Immature natural killer cell (primary cell): ENCODE results near the gene SSH3. TPM values are rescaled to one million over a fixed set of nuclear protein-coding genes. Genes with fewer than 3 reads are reported as not detected.

Experiments used
- DNase-seq, 3 donors: peaks; one replicate each; pipeline ENCODE4 v3.0.0; 2022; ENCODE audit warnings: mixed read lengths in 1 of 3
- H3K27ac Mint-ChIP-seq, 6 donors: one replicate each; pipeline ENCODE4 v1.8.0; 2020; ENCODE audit warnings: mixed read lengths in 6 of 6, mild to moderate bottlenecking in 5 of 6, inconsistent platforms in 4 of 6, moderate library complexity in 3 of 6
- H3K27me3 Mint-ChIP-seq, 3 donors: one replicate each; pipeline ENCODE4 v1.8.0; 2020 to 2021; ENCODE audit warnings: low read depth in 3 of 3, mild to moderate bottlenecking in 3 of 3, mixed read lengths in 3 of 3, moderate library complexity in 3 of 3, inconsistent platforms in 1 of 3
- H3K36me3 Mint-ChIP-seq, 3 donors: one replicate each; pipeline ENCODE4 v1.8.0; 2020; ENCODE audit warnings: mixed read lengths in 3 of 3, inconsistent platforms in 2 of 3, mild to moderate bottlenecking in 2 of 3
- H3K4me1 Mint-ChIP-seq, 2 donors: one replicate each; pipeline ENCODE4 v1.8.0; 2020; ENCODE audit warnings: inconsistent platforms in 2 of 2, mild to moderate bottlenecking in 2 of 2, mixed read lengths in 2 of 2, moderate library complexity in 1 of 2
- H3K4me3 Mint-ChIP-seq, 5 donors: one replicate each; pipeline ENCODE4 v1.8.0; 2020; ENCODE audit warnings: mild to moderate bottlenecking in 5 of 5, mixed read lengths in 5 of 5, inconsistent platforms in 3 of 5, moderate library complexity in 3 of 5
- H3K9me3 Mint-ChIP-seq, 6 donors: one replicate each; pipeline ENCODE4 v1.8.0; 2020; ENCODE audit warnings: mild to moderate bottlenecking in 6 of 6, mixed read lengths in 6 of 6, inconsistent platforms in 4 of 6, moderate library complexity in 3 of 6
- polyA plus RNA-seq, 3 donors: library from polyadenylated mRNA; unstranded; fragments of 300-500 nt; fragmentation: Illumina TruSeq; gene quantifications; one replicate each; pipeline ENCODE4 v1.2.3, GENCODE V29; 2021

The SSH3 gene
- polyA plus RNA-seq, 3 donors from 2014 or later, result 1.1 to 4.8 (median 2.3) TPM

DNA sequence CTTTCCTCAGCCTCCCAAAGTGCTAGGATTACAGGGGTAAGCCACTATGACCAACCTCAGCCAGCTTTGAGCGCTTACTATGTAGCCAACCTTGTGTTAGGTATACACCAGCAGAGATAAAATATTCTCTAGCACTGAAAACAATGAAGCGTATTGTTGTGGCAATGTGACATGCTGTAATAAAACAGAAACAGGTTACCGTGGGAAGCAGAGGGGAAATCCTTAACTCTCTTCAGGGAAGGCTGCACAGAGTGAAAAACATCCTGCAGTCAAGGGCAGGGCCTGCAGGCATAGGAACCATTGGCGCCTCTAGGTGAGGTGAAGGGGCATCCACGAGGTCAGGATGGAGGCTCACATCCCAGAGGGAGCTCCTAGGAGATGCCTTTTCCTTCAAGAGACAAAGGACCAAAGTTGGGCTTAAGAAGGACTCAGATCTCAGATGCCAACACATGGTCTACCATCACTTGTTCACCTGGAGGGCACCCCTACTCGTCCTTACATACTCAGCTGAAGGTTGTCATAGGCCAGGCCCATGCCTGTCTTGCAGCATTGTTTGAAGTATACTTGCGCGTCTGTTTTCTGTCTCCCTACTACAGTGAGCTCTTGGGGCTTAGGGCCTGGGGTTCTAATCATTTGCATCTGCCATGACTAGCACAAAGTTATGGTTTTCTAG is 42.1 kb downstream of the SSH3 start:
- no peak for DNase-seq
- no peaks in the 10 kb centered on the region for H3K9me3 Mint-ChIP-seq
- H3K4me1 Mint-ChIP-seq, result peaks cover 0 to 2% of the 10 kb centered on the region in 2 donors
- H3K27me3 Mint-ChIP-seq, result peaks cover 0 to 1% (median 1%) of the 10 kb centered on the region in 3 donors
- no peak overlapping the region for H3K4me3 Mint-ChIP-seq
- no peaks in the 10 kb centered on the region for H3K36me3 Mint-ChIP-seq
- H3K27ac Mint-ChIP-seq, result no peak overlapping the region

DNA sequence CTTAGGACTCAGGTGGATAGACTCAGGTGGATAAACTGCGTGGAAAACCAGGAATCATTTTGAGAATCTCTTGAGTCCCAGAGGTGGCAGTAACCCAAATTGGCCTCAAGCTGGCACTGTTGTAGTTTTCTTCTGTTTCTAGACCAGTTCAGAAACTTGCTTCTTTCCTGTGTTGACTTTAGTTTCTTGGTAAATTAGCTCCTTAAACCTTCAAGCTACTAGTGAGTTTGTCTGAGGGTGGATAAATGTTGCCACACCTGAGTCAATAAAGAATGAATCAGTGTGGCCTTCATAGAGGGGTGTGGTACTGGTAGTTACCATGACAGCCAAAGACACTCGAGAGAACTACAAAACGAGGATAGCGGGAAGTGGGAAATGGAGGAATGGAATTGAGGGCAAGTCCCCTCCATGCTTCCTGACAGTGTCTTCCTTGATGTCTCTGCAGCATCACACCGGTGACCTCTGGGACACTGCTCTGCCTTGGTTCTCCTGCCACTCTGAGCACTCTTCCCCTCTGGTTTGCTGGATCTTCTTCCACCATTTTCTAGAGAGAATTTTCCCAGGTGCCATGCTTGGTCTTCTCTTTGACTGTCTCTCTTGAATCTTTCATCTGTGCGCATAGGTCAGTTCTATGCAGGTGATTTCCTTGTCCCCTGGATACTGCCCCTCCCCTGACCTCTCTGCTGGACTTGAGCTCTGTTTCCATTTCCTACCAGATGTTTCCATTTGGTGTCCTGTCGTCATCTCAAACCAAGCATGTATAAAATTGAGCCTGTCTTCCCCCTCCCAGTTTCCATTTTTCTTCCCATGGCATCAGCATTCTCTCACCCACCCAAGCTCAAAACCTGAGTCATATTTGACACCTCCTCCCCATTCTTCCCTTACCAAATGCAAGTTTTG is 42.8 kb downstream of the SSH3 start:
- Mint-ChIP-seq H3K27me3 (peaks cover under 1 to 3% (median 1%) of the 10 kb centered on the region in 3 donors), H3K27ac (no peak overlapping the region), H3K9me3 (no peaks in the 10 kb centered on the region), H3K36me3 (no peaks in the 10 kb centered on the region), H3K4me1 (peaks cover 3 to 6% of the 10 kb centered on the region in 2 donors), H3K4me3 (no peak overlapping the region)
- no peak for DNase-seq

DNA sequence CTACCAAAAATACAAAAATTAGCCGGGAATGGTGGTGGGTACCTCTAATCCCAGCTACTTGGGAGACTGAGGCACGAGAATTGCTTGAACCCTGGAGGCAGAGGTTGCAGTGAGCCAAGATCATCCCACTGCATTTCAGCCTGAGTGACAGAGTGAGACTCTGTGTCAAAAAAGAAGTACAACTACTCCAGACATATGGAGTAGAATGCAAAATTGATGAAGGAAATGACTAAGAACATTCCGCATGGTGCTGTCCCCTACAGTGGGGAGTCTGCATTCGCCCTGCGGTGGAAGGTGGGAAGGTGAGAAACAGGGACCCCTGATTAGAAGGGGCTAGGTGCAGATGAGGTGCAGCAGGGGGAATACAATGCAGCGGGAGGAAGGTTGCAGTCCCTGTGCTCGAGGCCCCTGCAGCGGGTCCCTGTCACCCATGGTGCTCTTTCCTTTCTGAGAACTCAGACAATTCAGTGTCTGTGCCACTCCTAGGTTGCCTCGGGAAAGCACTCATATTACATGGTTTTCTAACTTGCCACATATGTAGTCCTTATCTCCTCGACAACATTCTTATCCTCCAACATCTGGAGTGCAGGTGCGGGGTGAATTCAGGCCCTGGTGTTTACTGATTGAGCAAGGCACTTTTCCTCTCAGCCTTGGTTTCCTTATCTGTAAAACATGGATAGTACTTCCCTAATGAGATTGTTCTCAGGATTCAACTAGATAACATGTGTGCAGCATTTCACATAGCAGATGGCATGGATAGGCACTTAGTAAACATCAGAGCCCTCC is 44.8 kb downstream of the SSH3 start:
- no peak overlapping the region for H3K4me3 Mint-ChIP-seq
- H3K27me3 Mint-ChIP-seq, result peaks cover 5 to 9% (median 9%) of the 10 kb centered on the region in 3 donors
- DNase-seq, result no peak
- H3K36me3 Mint-ChIP-seq, result no peaks in the 10 kb centered on the region
- peak overlapping the region in 1 of 6 donors; percentile 57 for H3K27ac Mint-ChIP-seq
- no peaks in the 10 kb centered on the region for H3K9me3 Mint-ChIP-seq
- peaks cover 21% of the 10 kb centered on the region in 2 donors for H3K4me1 Mint-ChIP-seq

DNA sequence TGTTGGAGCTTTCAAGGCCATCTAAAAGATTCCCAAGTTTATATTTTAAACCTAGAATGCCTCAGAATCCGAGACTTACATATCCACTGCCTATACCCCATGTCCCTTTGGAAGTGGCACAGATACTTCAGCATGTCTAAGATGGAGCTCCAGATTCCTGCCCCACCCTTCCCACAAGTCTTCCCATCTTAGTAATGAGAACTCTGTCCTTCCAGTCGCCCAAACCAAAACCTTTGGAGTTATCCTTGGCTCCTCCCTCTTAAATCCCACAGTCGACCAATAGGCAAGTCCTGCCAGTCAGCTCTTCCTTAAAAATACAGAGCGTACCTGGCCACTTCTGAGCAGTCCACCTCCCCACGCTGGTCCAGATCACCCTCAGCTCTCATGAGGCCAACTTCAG is 45.7 kb downstream of the SSH3 start:
- H3K9me3 Mint-ChIP-seq, result no peaks in the 10 kb centered on the region
- peaks cover 10 to 15% (median 13%) of the 10 kb centered on the region in 3 donors for H3K27me3 Mint-ChIP-seq
- H3K4me3 Mint-ChIP-seq, result no peak overlapping the region
- DNase-seq, result no peak
- H3K36me3 Mint-ChIP-seq, result no peaks in the 10 kb centered on the region
- H3K4me1 Mint-ChIP-seq, result peaks cover 26 to 28% of the 10 kb centered on the region in 2 donors
- peak overlapping the region in 1 of 6 donors; percentile 12 for H3K27ac Mint-ChIP-seq

DNA sequence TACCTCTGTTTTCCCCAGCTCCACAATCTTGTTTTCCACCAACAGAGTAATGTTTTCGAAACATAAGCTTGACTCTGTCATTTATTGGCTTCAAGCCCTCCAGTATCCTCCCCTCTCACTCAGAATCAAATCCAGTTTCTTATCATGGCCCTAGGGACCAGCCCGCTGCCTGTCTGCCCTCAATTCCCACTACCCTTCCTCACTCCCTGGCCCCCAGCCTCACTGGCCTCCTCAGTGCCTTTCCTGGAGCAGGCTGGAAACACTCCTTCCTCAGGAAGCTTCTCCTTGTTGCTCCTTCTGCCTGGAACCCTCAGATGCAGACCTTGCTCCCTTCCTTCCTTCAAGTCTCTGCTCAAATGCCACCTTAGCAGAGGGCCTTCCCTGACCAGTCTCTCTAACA is 46.1 kb downstream of the SSH3 start:
- no peak overlapping the region for H3K4me3 Mint-ChIP-seq
- H3K27ac Mint-ChIP-seq, result peak overlapping the region in 1 of 6 donors; percentile 26
- H3K27me3 Mint-ChIP-seq, result peaks cover 10 to 15% (median 15%) of the 10 kb centered on the region in 3 donors
- H3K4me1 Mint-ChIP-seq, result peaks cover 30 to 32% of the 10 kb centered on the region in 2 donors
- DNase-seq, result no peak
- no peaks in the 10 kb centered on the region for H3K9me3 Mint-ChIP-seq
- no peaks in the 10 kb centered on the region for H3K36me3 Mint-ChIP-seq

DNA sequence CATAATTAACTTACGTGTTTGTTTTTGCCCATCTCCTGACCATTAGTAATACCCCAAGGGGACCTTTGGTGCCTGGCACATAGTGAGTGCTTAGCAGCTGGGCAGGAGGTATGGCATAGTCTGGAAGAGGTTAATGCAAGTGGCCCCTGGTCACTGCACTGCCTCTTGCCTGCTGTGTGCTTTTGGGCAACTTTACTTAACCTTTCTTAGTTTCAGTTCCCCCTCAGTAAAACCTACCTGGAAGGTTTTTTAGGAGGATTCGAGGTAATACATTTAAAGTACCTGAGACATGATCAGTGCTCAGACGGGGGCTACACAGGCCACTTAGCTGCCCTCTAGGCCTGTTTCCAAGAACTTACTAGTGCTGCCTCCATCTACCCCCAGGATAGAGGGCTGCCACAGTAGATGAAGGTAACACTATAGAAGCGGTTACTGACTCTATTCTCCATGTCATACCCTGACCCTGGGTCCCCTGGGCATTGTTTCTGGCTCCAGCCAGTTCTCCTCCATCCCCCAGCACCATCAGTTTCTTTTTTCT is 46.7 kb downstream of the SSH3 start:
- Mint-ChIP-seq H3K27me3 (peaks cover 10 to 15% (median 15%) of the 10 kb centered on the region in 3 donors), H3K27ac (peak overlapping the region in 2 of 6 donors; percentile 26 to 55), H3K4me1 (peaks cover 31 to 33% of the 10 kb centered on the region in 2 donors), H3K4me3 (no peak overlapping the region), H3K36me3 (no peaks in the 10 kb centered on the region), H3K9me3 (no peaks in the 10 kb centered on the region)
- no peak for DNase-seq

DNA sequence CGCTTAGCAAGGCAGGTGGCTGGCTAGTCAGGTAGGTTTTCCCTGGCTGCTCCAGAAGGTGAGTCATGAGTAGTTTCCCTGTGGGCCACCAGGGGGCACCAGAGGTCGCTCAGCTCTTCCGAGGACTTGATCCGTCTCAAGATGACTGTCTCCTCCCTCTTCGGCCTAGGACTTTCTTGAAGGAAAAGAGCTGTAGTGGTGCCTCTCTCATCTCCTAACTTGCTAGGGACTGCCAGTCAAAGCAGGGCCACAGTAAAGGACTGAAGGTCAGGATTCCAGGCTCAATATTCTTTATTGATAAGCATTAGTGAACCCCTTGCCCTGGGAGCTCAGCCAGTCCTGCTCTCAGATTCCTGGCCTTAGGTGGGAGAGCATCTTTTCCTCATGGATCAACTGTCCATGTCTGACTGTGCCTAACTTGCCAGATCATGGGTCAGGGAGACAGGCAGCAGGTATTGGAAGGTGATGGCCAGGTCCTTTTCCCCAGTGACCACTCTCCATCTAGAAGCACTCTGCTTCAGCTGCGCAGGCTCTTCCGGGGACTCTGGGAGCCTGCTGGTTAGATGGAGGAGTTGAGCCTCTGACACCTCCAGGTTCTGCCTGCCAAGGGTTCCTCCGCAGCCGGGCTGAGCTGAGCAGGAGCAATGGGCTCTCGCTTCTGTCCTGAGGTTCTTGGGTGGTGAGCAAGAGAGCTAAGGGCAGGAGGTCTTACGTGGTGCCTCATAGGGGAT is 48.1 kb downstream of the SSH3 start:
- H3K9me3 Mint-ChIP-seq, result no peaks in the 10 kb centered on the region
- peak; percentile 63 to 69 (median 66) for DNase-seq
- no peaks in the 10 kb centered on the region for H3K36me3 Mint-ChIP-seq
- H3K4me1 Mint-ChIP-seq, result peaks cover 31 to 33% of the 10 kb centered on the region in 2 donors
- peak overlapping the region; percentile 61 to 77 (median 75) for H3K4me3 Mint-ChIP-seq
- H3K27ac Mint-ChIP-seq, result peak overlapping the region; percentile 83 to 97 (median 91)
- H3K27me3 Mint-ChIP-seq, result peaks cover 10 to 15% (median 15%) of the 10 kb centered on the region in 3 donors

DNA sequence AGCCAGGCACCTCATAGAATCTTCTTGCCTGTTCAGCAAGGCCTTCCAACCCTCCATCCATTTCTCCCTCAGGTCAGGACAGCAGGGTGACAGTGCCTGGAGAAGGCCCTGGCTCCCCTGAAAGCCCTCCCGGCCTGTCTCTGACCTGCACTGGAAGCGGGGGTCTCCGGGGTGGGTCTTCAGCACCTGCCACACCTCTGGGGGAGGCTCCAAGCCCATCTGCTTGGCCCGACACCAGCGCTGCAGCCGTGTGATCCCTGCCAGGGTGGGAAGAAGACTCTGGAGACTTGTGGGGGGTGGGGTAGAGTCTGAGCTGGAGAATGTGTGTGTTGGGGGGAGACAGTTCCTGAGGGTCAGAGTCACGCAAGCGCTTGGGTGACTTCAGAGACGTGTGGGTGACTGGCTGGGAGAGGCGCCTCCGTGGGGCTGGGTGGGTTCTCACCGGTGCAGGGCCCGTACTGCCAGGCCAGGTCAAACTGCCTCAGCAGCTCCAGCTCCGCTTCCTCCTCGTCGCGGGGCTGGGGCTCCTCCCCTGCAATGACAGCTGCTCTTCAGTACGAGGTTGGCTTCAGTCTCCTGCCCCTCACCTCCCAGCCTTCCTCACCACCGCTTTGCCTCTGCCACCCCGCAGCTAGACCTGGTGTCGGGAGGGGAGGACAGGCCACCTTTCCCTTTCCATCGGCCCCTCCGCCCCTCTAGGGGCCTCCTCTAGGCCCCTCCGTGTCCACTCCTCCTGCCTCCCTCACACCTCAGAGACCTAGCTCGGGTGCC is 49.4 kb downstream of the SSH3 start:
- Mint-ChIP-seq H3K4me1 (peaks cover 38 to 39% of the 10 kb centered on the region in 2 donors), H3K4me3 (peak overlapping the region; percentile 90 to 99 (median 96)), H3K9me3 (no peaks in the 10 kb centered on the region), H3K27ac (peak overlapping the region; percentile 96 to 100 (median 98)), H3K27me3 (peaks cover 9 to 17% (median 15%) of the 10 kb centered on the region in 3 donors), H3K36me3 (no peaks in the 10 kb centered on the region)
- DNase-seq, result no peak

DNA sequence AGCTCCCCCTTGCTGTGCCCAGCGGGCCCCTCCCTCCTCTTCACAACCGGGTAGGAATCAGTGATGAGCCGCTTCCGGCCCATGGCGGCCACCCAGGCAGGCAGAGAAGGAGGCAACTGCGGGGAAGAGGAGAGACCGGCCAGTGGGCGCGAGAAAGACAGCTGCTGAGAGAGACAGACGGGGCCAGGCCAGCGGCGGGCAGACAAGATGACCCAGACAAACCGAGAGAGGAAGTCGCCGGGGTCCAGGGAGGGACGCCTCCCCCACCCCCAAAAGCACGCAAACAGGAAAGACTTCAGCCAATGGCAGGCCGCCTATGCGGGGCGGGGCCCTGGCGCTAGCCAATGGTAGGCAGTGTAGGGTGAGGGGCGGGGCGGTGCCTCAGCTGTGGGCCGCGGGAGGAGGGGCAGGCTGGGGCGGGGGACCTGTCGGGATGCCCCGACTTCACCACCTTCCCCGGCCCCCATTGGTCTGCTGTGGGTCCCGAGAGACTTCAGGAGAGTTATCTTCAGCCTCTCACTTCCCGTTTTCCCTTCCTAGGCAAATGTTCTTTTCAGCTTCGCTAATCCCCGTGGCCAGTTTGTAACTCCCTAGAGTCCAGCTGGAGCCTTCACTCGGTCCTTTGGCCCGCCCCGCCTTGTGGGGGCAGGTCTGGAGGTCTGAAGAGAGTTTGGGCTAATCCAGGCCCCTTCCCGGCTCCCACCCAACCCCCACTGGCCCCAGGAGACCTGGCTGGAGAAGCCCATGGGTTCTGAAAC is 50.2 kb downstream of the SSH3 start, which contains the start of gene POLD4:
Gene POLD4 (minus strand): TSS at position 230 of the 758 bp plus-strand sequence. CDS start 147 bp downstream, at position 83.
- H3K4me1 Mint-ChIP-seq, result peaks cover 38 to 39% of the 10 kb centered on the region in 2 donors
- H3K27ac Mint-ChIP-seq, result peak within 1 kb of the TSS; percentile 96 to 100 (median 98)
- no peaks in the 10 kb centered on the region for H3K36me3 Mint-ChIP-seq
- H3K9me3 Mint-ChIP-seq, result no peaks in the 10 kb centered on the region
- DNase-seq, result peak; percentile 94 to 95 (median 95)
- peaks cover 9 to 19% (median 18%) of the 10 kb centered on the region in 3 donors for H3K27me3 Mint-ChIP-seq
- peak within 1 kb of the TSS; percentile 90 to 99 (median 96) for H3K4me3 Mint-ChIP-seq

DNA sequence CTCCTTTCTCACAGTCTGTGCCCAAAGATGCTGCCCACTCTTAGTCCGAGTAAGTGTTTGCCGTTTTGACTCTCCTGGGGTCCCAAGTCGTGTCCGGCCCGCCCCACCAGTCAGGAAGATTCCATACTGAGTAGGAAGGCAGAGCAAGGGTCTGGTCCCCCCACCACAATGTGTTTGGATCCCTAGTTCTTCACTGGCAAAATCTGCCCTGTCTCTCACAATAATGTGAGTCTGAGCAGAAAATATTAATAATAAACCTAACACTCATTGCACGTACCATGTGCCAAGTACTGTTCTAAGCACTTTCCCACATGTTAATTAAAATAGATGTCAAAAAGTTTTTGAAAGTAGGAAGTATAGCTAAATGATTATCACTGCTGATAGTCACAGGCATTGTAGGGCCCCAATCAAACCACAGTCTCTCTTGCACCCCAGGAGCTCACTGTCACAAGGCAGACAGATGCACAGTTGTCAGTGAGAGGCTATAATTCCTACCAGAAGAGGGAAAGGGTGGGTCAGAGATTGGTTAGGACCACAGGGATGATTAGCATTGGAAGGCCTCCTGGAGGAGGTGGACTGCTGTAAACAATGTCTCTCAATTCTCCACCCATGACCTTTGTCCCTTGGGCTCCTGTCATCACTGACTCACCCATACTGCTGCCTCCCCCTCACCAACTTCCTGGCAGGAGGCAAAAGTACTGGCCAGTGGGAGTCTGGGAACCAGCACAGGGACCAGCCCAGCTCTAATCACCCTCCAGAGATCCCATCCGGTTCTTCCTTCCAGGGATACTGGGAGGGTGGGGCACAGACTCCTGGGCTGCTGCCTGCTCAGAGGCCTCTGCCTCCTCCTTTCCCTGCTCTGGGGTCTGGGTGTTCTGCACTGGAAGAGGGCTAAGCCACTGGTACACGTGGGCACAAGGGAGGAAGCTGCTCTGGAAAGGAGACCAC is 51.0 kb downstream of the SSH3 start:
- Mint-ChIP-seq H3K27ac (peak overlapping the region; percentile 96 to 100 (median 98)), H3K4me3 (peak overlapping the region; percentile 90 to 99 (median 96)), H3K27me3 (peaks cover 9 to 21% (median 18%) of the 10 kb centered on the region in 3 donors), H3K4me1 (peaks cover 38 to 39% of the 10 kb centered on the region in 2 donors), H3K36me3 (no peaks in the 10 kb centered on the region), H3K9me3 (no peaks in the 10 kb centered on the region)
- no peak for DNase-seq
